Measurements from ENCODE around the gene SOX11.

The SOX11 gene

GRCh38 chr2:5685225-5685624, 7.0 kb upstream of the SOX11 start:
- Mint-ChIP-seq H3K36me3 (no peaks in the 10 kb centered on the region), H3K4me1 (no peaks in the 10 kb centered on the region), H3K4me3 (no peak overlapping the region), H3K27me3 (peaks cover 9% of the 10 kb centered on the region), H3K9me3 (peaks cover 11% of the 10 kb centered on the region), H3K27ac (no peak overlapping the region)
- no peak for ATAC-seq

DNA sequence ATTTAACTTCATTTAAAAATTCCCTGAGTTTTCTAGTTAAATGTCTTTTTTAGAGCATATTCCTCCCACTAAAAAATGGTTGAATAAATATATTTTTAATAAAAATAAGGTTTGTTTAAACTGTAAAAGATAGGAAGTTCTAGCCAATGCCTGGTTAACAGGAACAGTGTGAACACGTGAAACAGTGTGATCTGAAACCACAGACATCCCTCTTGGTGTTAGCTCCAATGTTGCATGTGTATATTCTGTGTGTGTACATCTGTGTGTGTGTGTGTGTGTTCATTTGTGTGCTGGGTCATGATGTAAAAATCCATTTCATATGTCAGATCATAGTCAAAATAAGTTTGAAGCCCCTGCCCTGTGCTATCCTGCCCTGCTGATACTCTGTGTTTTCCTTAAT, 6.1 kb upstream of the SOX11 start:
- Mint-ChIP-seq H3K27me3 (peaks cover 17% of the 10 kb centered on the region), H3K27ac (no peak overlapping the region), H3K4me3 (no peak overlapping the region), H3K9me3 (peaks cover 7% of the 10 kb centered on the region), H3K4me1 (peaks cover 5% of the 10 kb centered on the region), H3K36me3 (no peaks in the 10 kb centered on the region)
- ATAC-seq, result no peak

DNA sequence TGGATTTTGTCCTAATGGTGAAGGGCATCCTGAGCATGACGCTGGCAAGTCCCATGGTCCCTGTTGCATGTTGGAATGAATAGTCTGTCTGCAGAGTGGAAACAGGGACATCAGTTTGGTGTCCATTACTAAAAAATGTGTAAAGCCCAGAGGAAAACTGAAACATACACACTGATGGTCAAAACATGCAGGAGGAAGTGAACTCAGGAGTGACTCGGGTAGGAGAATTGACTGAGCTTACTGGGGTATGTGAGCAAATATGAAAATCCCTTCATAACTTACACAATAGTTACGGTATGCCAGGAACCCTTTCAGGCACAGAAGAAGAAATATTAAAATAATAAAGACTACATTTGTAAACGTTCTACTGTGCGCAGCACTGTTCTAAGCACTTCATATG, 5.6 kb upstream of the SOX11 start:
- Mint-ChIP-seq H3K4me1 (peaks cover 8% of the 10 kb centered on the region), H3K9me3 (peaks cover 6% of the 10 kb centered on the region), H3K36me3 (no peaks in the 10 kb centered on the region), H3K27me3 (peaks cover 22% of the 10 kb centered on the region), H3K27ac (no peak overlapping the region), H3K4me3 (no peak overlapping the region)
- ATAC-seq, result no peak

- Mint-ChIP-seq H3K27ac (no peak overlapping the region), H3K36me3 (no peaks in the 10 kb centered on the region), H3K27me3 (peaks cover 32% of the 10 kb centered on the region), H3K4me3 (no peak overlapping the region), H3K9me3 (peaks cover 6% of the 10 kb centered on the region), H3K4me1 (peaks cover 15% of the 10 kb centered on the region)
- ATAC-seq, result no peak
These were observed 2.4 kb upstream of the SOX11 start for GRCh38 chr2:5689750-5690149.

DNA sequence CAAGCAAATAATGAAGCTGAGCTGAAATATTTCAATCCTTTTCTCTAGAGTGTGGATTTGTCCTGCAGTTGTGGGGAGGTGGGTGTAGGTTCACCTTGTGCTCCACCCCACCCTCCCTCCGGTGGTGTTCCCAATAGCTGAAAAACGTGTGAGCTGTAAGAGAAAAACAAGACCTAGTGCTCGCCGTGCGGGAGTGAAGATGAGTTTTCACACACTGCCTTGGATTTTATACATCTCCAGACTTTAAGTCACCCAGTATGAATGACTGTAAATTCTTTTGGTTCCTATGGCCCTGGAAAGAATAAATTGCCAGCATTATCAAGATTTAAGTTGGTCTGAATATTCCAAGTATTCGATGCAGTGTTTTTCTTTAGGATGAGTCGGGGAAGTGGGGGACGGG, 1.9 kb upstream of the SOX11 start:
- no peaks in the 10 kb centered on the region for H3K36me3 Mint-ChIP-seq
- no peak for ATAC-seq
- H3K4me1 Mint-ChIP-seq, result peaks cover 15% of the 10 kb centered on the region
- peaks cover 32% of the 10 kb centered on the region for H3K27me3 Mint-ChIP-seq
- H3K9me3 Mint-ChIP-seq, result peaks cover 6% of the 10 kb centered on the region
- H3K4me3 Mint-ChIP-seq, result no peak overlapping the region
- H3K27ac Mint-ChIP-seq, result no peak overlapping the region

DNA sequence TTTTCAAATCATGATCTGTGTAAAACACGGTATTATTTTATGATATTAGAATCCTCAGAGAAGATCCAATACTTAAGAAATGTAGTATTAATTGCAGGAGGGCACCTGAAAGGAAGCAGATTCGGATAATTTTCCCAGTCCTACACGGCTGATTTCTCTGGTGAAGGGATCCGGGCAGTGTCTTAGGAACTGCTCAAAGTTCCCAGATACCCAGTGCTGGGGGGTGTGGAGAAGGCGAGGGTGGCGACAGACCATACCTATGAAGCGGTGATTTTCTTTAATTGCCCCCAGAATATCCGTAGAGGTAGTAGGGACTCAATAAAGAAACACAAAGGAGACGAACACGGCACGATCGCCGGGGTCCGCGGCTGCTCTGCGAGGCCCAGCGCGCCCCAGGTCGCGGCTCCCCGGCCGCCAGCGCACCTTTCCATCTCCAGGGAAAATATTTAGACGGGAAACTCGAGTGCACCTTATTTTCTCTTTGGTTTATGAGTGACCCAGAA, 1.4 kb upstream of the SOX11 start:
- Mint-ChIP-seq H3K36me3 (no peaks in the 10 kb centered on the region), H3K4me3 (peak overlapping the region; percentile 60), H3K27me3 (peaks cover 34% of the 10 kb centered on the region), H3K27ac (peak overlapping the region; percentile 30), H3K9me3 (peaks cover 6% of the 10 kb centered on the region), H3K4me1 (peaks cover 16% of the 10 kb centered on the region)
- ATAC-seq, result no peak

GRCh38 chr2:5691221-5691984, 781 bp upstream of the SOX11 start:
- Mint-ChIP-seq H3K4me1 (peaks cover 21% of the 10 kb centered on the region), H3K9me3 (peaks cover 6% of the 10 kb centered on the region), H3K27ac (peak overlapping the region; percentile 30), H3K27me3 (peaks cover 40% of the 10 kb centered on the region), H3K4me3 (peak overlapping the region; percentile 60), H3K36me3 (no peaks in the 10 kb centered on the region)
- no peak for ATAC-seq

DNA sequence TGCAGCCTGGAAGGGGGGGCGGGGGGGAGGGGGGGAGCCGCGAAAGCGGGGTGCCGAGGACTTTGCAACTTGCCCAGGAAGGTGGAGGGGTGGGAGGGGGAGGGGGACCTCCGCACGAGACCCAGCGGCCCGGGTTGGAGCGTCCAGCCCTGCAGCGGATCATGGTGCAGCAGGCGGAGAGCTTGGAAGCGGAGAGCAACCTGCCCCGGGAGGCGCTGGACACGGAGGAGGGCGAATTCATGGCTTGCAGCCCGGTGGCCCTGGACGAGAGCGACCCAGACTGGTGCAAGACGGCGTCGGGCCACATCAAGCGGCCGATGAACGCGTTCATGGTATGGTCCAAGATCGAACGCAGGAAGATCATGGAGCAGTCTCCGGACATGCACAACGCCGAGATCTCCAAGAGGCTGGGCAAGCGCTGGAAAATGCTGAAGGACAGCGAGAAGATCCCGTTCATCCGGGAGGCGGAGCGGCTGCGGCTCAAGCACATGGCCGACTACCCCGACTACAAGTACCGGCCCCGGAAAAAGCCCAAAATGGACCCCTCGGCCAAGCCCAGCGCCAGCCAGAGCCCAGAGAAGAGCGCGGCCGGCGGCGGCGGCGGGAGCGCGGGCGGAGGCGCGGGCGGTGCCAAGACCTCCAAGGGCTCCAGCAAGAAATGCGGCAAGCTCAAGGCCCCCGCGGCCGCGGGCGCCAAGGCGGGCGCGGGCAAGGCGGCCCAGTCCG, 540 bp downstream of the SOX11 start:
- Mint-ChIP-seq H3K27ac (no peak overlapping the region), H3K9me3 (peaks cover 6% of the 10 kb centered on the region), H3K4me1 (peaks cover 21% of the 10 kb centered on the region), H3K36me3 (no peaks in the 10 kb centered on the region), H3K4me3 (peak overlapping the region; percentile 36), H3K27me3 (peaks cover 41% of the 10 kb centered on the region)
- ATAC-seq, result no peak

GRCh38 chr2:5693287-5694201, 1.4 kb downstream of the SOX11 start:
- H3K36me3 Mint-ChIP-seq, result no peaks in the 10 kb centered on the region
- H3K4me3 Mint-ChIP-seq, result peak overlapping the region; percentile 34
- peaks cover 6% of the 10 kb centered on the region for H3K9me3 Mint-ChIP-seq
- H3K27me3 Mint-ChIP-seq, result peaks cover 41% of the 10 kb centered on the region
- no peak for ATAC-seq
- H3K4me1 Mint-ChIP-seq, result peaks cover 21% of the 10 kb centered on the region
- no peak overlapping the region for H3K27ac Mint-ChIP-seq

GRCh38 chr2:5694306-5694705, 2.1 kb downstream of the SOX11 start:
- H3K27ac Mint-ChIP-seq, result no peak overlapping the region

GRCh38 chr2:5695654-5696403, 3.6 kb downstream of the SOX11 start:
- H3K27me3 Mint-ChIP-seq, result peaks cover 38% of the 10 kb centered on the region
- no peaks in the 10 kb centered on the region for H3K36me3 Mint-ChIP-seq
- H3K27ac Mint-ChIP-seq, result peak overlapping the region; percentile 73
- H3K4me3 Mint-ChIP-seq, result peak overlapping the region; percentile 84
- H3K4me1 Mint-ChIP-seq, result peaks cover 18% of the 10 kb centered on the region
- ATAC-seq, result peak; percentile 68
- peaks cover 6% of the 10 kb centered on the region for H3K9me3 Mint-ChIP-seq

More at GRCh38 chr2:5694306-5694705, 2.1 kb downstream of the SOX11 start:
- Mint-ChIP-seq H3K9me3 (peaks cover 6% of the 10 kb centered on the region), H3K27me3 (peaks cover 43% of the 10 kb centered on the region), H3K4me3 (no peak overlapping the region), H3K36me3 (no peaks in the 10 kb centered on the region), H3K4me1 (peaks cover 21% of the 10 kb centered on the region)
- no peak for ATAC-seq

DNA sequence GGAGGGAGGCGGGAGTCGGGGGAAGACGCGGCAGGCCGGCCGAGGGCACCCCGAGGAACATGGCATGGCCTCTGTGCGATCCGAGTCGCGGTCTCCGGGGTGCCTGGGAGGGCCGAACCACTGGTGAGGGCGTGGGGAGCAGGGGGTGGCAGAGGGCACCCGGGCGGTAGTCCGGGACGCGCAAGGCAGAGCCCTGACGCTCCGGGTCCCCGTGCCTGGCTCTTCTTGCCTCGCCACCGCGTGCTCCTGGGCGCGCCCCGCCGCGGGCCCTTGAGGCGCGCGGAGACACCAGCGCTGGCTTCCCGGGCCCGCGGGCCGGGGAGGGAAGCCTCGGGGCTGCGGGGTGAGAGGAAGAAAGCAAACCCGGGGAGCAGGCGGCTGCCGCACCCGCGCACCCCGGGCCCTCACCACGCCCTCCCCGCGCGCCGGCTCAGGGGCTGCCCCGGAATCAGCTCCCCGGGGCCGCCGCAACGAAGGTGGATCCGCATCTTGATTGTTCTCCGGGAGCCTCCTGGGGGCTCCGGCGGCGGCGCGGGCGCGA, 4.3 kb downstream of the SOX11 start:
- Mint-ChIP-seq H3K36me3 (no peaks in the 10 kb centered on the region), H3K4me1 (peaks cover 13% of the 10 kb centered on the region), H3K27ac (peak overlapping the region; percentile 73), H3K4me3 (peak overlapping the region; percentile 84), H3K9me3 (peaks cover 4% of the 10 kb centered on the region), H3K27me3 (peaks cover 38% of the 10 kb centered on the region)
- ATAC-seq, result peak; percentile 72

GRCh38 chr2:5696945-5697521, 4.8 kb downstream of the SOX11 start:
- Mint-ChIP-seq H3K27ac (no peak overlapping the region), H3K36me3 (no peaks in the 10 kb centered on the region), H3K9me3 (peaks cover 4% of the 10 kb centered on the region), H3K27me3 (peaks cover 39% of the 10 kb centered on the region), H3K4me3 (peak overlapping the region; percentile 76), H3K4me1 (peaks cover 13% of the 10 kb centered on the region)
- ATAC-seq, result peak; percentile 61

- no peaks in the 10 kb centered on the region for H3K36me3 Mint-ChIP-seq
- H3K27ac Mint-ChIP-seq, result no peak overlapping the region
- H3K4me3 Mint-ChIP-seq, result no peak overlapping the region
- ATAC-seq, result no peak
- H3K9me3 Mint-ChIP-seq, result peaks cover 4% of the 10 kb centered on the region
- peaks cover 44% of the 10 kb centered on the region for H3K27me3 Mint-ChIP-seq
- peaks cover 13% of the 10 kb centered on the region for H3K4me1 Mint-ChIP-seq
These were observed 5.4 kb downstream of the SOX11 start for GRCh38 chr2:5697562-5697961.

All from stimulated activated memory B cell treated with anti-CD40 and anti-IgM and Interleukin-4, amounts not matched to agents 10 μg/mL and 1 μg/mL and 100 μg/mL, for 72 hours (primary cell).